GM21786 (cell line): Measurements from ENCODE around the gene CD7.

Experiments used
- ATAC-seq: cut with Tn5 transposase; IDR thresholded peaks from one replicate; pipeline ENCODE4 v1.9.1; 2021; ENCODE audit not compliant: unreplicated experiment

Gene CD7

GRCh38 chr17:82329683-82330321, 12.4 kb upstream of the CD7 start:
- ATAC-seq, result no peak

GRCh38 chr17:82328994-82329507, 11.6 kb upstream of the CD7 start:
- no peak for ATAC-seq

- no peak for ATAC-seq
Measured at GRCh38 chr17:82328141-82328993, 11.0 kb upstream of the CD7 start.

- ATAC-seq, result no peak
Measured at GRCh38 chr17:82327757-82328140, 10.3 kb upstream of the CD7 start.

- ATAC-seq, result no peak
Measured at GRCh38 chr17:82327289-82327688, 9.9 kb upstream of the CD7 start.

GRCh38 chr17:82325286-82326180, 8.1 kb upstream of the CD7 start:
- no peak for ATAC-seq

- no peak for ATAC-seq
Measured at GRCh38 chr17:82324566-82325285, 7.3 kb upstream of the CD7 start.

GRCh38 chr17:82323514-82324234, 6.3 kb upstream of the CD7 start:
- ATAC-seq, result no peak

GRCh38 chr17:82322526-82323453, 5.4 kb upstream of the CD7 start:
- ATAC-seq, result no peak

GRCh38 chr17:82321947-82322466, 4.6 kb upstream of the CD7 start:
- ATAC-seq, result no peak

- ATAC-seq, result no peak
Measured at GRCh38 chr17:82320956-82321927, 3.8 kb upstream of the CD7 start.

- no peak for ATAC-seq
Measured at GRCh38 chr17:82320140-82320840, 2.9 kb upstream of the CD7 start.

- no peak for ATAC-seq
Measured at GRCh38 chr17:82319619-82320062, 2.2 kb upstream of the CD7 start.

- ATAC-seq, result no peak
Measured at GRCh38 chr17:82318772-82319606, 1.6 kb upstream of the CD7 start.

GRCh38 chr17:82318169-82318498, 726 bp upstream of the CD7 start:
- ATAC-seq, result no peak
